ENCODE measurements around the gene CTSF.
"Not testable (repeated sequence)": the region's sequence is repeated elsewhere in the genome, so short reads cannot be mapped to it uniquely, and the experiment has no call there.

CTSF gene

GRCh38 chr11:66592457-66593302 is 24.3 kb upstream of the CTSF start, which contains the start of the genes CCDC87 and CCS:
Gene CCDC87 (minus strand): TSS chr11:66593063. CDS start chr11:66593015, 48 bp downstream.
Gene CCS (plus strand): TSS chr11:66593185. CDS start chr11:66593262, 77 bp downstream.
- Histone ChIP-seq H3K9me3 (ENCODE audit: severe bottlenecking) (peaks cover 34% of the 10 kb centered on the region), H3K27ac (no peak within 1 kb of the TSS), H3K27me3 (ENCODE audit: insufficient read depth, low read depth, severe bottlenecking) (no peaks in the 10 kb centered on the region), H3K36me3 (no peaks in the 10 kb centered on the region), H3K4me3 (ENCODE audit: low read depth, low read length) (no peak within 1 kb of the TSS)
- no peak for DNase-seq
- TF ChIP-seq CTCF (IDR thresholded peaks at IDR 0.05; ENCODE audit: low read depth, low read length) = no peak

- no peak for TF ChIP-seq CTCF (IDR thresholded peaks at IDR 0.05; ENCODE audit: low read depth, low read length)
- no peak overlapping the region for H3K4me3 ChIP-seq (ENCODE audit: low read depth, low read length)
- no peak overlapping the region for H3K27ac ChIP-seq
- H3K36me3 ChIP-seq = no peaks in the 10 kb centered on the region
- no peak for DNase-seq
- H3K9me3 ChIP-seq (ENCODE audit: severe bottlenecking) = peaks cover 40% of the 10 kb centered on the region
- no peaks in the 10 kb centered on the region for H3K27me3 ChIP-seq (ENCODE audit: insufficient read depth, low read depth, severe bottlenecking)
Measured at GRCh38 chr11:66591175-66591574, 22.8 kb upstream of the CTSF start.

GRCh38 chr11:66589996-66590675 is 21.7 kb upstream of the CTSF start:
- no peak for TF ChIP-seq CTCF (IDR thresholded peaks at IDR 0.05; ENCODE audit: low read depth, low read length)
- Histone ChIP-seq H3K36me3 (no peaks in the 10 kb centered on the region), H3K27me3 (ENCODE audit: insufficient read depth, low read depth, severe bottlenecking) (no peaks in the 10 kb centered on the region), H3K9me3 (ENCODE audit: severe bottlenecking) (peaks cover 40% of the 10 kb centered on the region), H3K27ac (no peak overlapping the region; the same call in 1 of the 2 replicates), H3K4me3 (ENCODE audit: low read depth, low read length) (no peak overlapping the region)
- no peak for DNase-seq

GRCh38 chr11:66589315-66589714 is 20.9 kb upstream of the CTSF start:
- H3K27me3 ChIP-seq (ENCODE audit: insufficient read depth, low read depth, severe bottlenecking); DNase-seq; H3K36me3 ChIP-seq; H3K4me3 ChIP-seq (ENCODE audit: low read depth, low read length): not testable (repeated sequence)
- H3K27ac ChIP-seq = peak overlapping the region; percentile 77
- peaks cover 44% of the 10 kb centered on the region for H3K9me3 ChIP-seq (ENCODE audit: severe bottlenecking)

- no peak overlapping the region for H3K4me3 ChIP-seq (ENCODE audit: low read depth, low read length)
- no peak overlapping the region for H3K27ac ChIP-seq
- H3K9me3 ChIP-seq (ENCODE audit: severe bottlenecking) = peaks cover 45% of the 10 kb centered on the region
- no peak for TF ChIP-seq CTCF (IDR thresholded peaks at IDR 0.05; ENCODE audit: low read depth, low read length)
- no peak for DNase-seq
- H3K27me3 ChIP-seq (ENCODE audit: insufficient read depth, low read depth, severe bottlenecking) = no peaks in the 10 kb centered on the region
- no peaks in the 10 kb centered on the region for H3K36me3 ChIP-seq
Measured at GRCh38 chr11:66586136-66586535, 17.7 kb upstream of the CTSF start.

GRCh38 chr11:66585447-66585846 is 17.0 kb upstream of the CTSF start:
- peaks cover 40% of the 10 kb centered on the region for H3K9me3 ChIP-seq (ENCODE audit: severe bottlenecking)
- not testable (repeated sequence) for H3K4me3 ChIP-seq (ENCODE audit: low read depth, low read length)

GRCh38 chr11:66582565-66583147 is 14.2 kb upstream of the CTSF start:
- not testable (repeated sequence) for H3K4me3 ChIP-seq (ENCODE audit: low read depth, low read length); H3K27me3 ChIP-seq (ENCODE audit: insufficient read depth, low read depth, severe bottlenecking); H3K36me3 ChIP-seq; DNase-seq; H3K27ac ChIP-seq
- peaks cover 31% of the 10 kb centered on the region for H3K9me3 ChIP-seq (ENCODE audit: severe bottlenecking)

More at GRCh38 chr11:66585447-66585846, 17.0 kb upstream of the CTSF start:
- H3K27ac ChIP-seq; H3K36me3 ChIP-seq; DNase-seq; H3K27me3 ChIP-seq (ENCODE audit: insufficient read depth, low read depth, severe bottlenecking): not testable (repeated sequence)

Data from WERI-Rb-1 (cell line).